Ascending aorta (tissue), 2 donors: Measurements from ENCODE around the gene LUZP2. TPM values are rescaled to one million over a fixed set of nuclear protein-coding genes. Genes with fewer than 3 reads are reported as not detected.

Experiments
- DNase-seq, 2 donors: peaks; one replicate each; pipeline ENCODE4 v3.0.0-alpha.2; 2019; ENCODE audit warnings: low spot score in 2 of 2
- H3K27ac ChIP-seq, 2 donors: fragments of 200-600 bp; sonication (generic); one replicate each; pipeline ENCODE4 v1.5.1; 2016 to 2017; ENCODE audit warnings: mild to moderate bottlenecking in 1 of 2
- H3K27me3 ChIP-seq: fragments of 200-600 bp; sonication (generic); one replicate; pipeline ENCODE4 v1.5.1; 2017
- H3K36me3 ChIP-seq, 2 donors: fragments of 200-600 bp; sonication (generic); one replicate each; pipeline ENCODE4 v1.5.1; 2016
- H3K4me1 ChIP-seq, 2 donors: fragments of 200-600 bp; sonication (generic); one replicate each; pipeline ENCODE4 v1.5.1; 2016 to 2017; ENCODE audit warnings: mild to moderate bottlenecking in 1 of 2
- H3K4me3 ChIP-seq, 2 donors: fragments of 200-600 bp; sonication (generic); one replicate each; pipeline ENCODE4 v1.5.1; 2016 to 2017; ENCODE audit warnings: mild to moderate bottlenecking in 1 of 2
- H3K9me3 ChIP-seq, 2 donors: fragments of 200-600 bp; sonication (generic); one replicate each; pipeline ENCODE4 v1.5.1; 2016
- CTCF ChIP-seq, 3 experiments: fragments of 200-600 bp in 2 of 3; fragments of 450-650 bp in 1 of 3; sonication (generic) in 2 of 3; IDR thresholded peaks; one replicate each; pipeline ENCODE4 v1.5.1; 2016 to 2019; ENCODE audit warnings: antibody characterized with exemption in 3 of 3, mild to moderate bottlenecking in 1 of 3, moderate library complexity in 1 of 3
- intact Hi-C: fragments of 100-400 bp; cut with DNase I; formaldehyde crosslinking; loops from one replicate; pipeline ENCODE4 v1.15.1; 2023
- total RNA-seq: library from RNA; depleted of rRNA; stranded (reverse); fragments of >200 nt; gene quantifications from one replicate; pipeline ENCODE4 v1.1.0, GENCODE V29; 2016

Gene LUZP2
- total RNA-seq, 1 donor from 2014 or later: 0.11 TPM

GRCh38 chr11:24759742-24760141 is 262.9 kb downstream of the LUZP2 start:
- no peaks in the 10 kb centered on the region for H3K27me3 ChIP-seq
- intact Hi-C loops: no loop called here
- no peak overlapping the region for H3K27ac ChIP-seq
- no peaks in the 10 kb centered on the region for H3K36me3 ChIP-seq
- DNase-seq: no peak
- no peak overlapping the region for H3K4me3 ChIP-seq
- H3K4me1 ChIP-seq: no peaks in the 10 kb centered on the region
- no peaks in the 10 kb centered on the region for H3K9me3 ChIP-seq
- no peak for TF ChIP-seq CTCF (IDR thresholded peaks at IDR 0.05)

- no peaks in the 10 kb centered on the region for H3K9me3 ChIP-seq
- H3K4me1 ChIP-seq: no peaks in the 10 kb centered on the region
- no peak overlapping the region for H3K4me3 ChIP-seq
- no peak for DNase-seq
- H3K27ac ChIP-seq: no peak overlapping the region
- no peak for TF ChIP-seq CTCF (IDR thresholded peaks at IDR 0.05)
- H3K36me3 ChIP-seq: no peaks in the 10 kb centered on the region
- intact Hi-C loops: no loop called here
- H3K27me3 ChIP-seq: no peaks in the 10 kb centered on the region
These were observed 263.8 kb downstream of the LUZP2 start for GRCh38 chr11:24760681-24761080.

- no peak for TF ChIP-seq CTCF (IDR thresholded peaks at IDR 0.05)
- DNase-seq: no peak
- Histone ChIP-seq H3K27ac (no peak overlapping the region), H3K27me3 (no peaks in the 10 kb centered on the region), H3K4me1 (no peaks in the 10 kb centered on the region), H3K4me3 (no peak overlapping the region), H3K9me3 (no peaks in the 10 kb centered on the region), H3K36me3 (no peaks in the 10 kb centered on the region)
- intact Hi-C loops: no loop called here
These were observed 265.2 kb downstream of the LUZP2 start for GRCh38 chr11:24762076-24762475.

- Histone ChIP-seq H3K4me1 (no peaks in the 10 kb centered on the region), H3K4me3 (no peak overlapping the region), H3K9me3 (no peaks in the 10 kb centered on the region), H3K27ac (no peak overlapping the region), H3K27me3 (no peaks in the 10 kb centered on the region), H3K36me3 (no peaks in the 10 kb centered on the region)
- no peak for TF ChIP-seq CTCF (IDR thresholded peaks at IDR 0.05)
- no peak for DNase-seq
- intact Hi-C loops: no loop called here
These were observed 270.6 kb downstream of the LUZP2 start for GRCh38 chr11:24767411-24767810.

- no peaks in the 10 kb centered on the region for H3K36me3 ChIP-seq
- intact Hi-C loops: no loop called here
- no peak overlapping the region for H3K4me3 ChIP-seq
- no peaks in the 10 kb centered on the region for H3K27me3 ChIP-seq
- H3K4me1 ChIP-seq: no peaks in the 10 kb centered on the region
- no peak for DNase-seq
- no peaks in the 10 kb centered on the region for H3K9me3 ChIP-seq
- no peak for TF ChIP-seq CTCF (IDR thresholded peaks at IDR 0.05)
- H3K27ac ChIP-seq: no peak overlapping the region
These were observed 276.5 kb downstream of the LUZP2 start for GRCh38 chr11:24773322-24773721.

GRCh38 chr11:24779791-24780190 is 282.9 kb downstream of the LUZP2 start:
- Histone ChIP-seq H3K9me3 (no peaks in the 10 kb centered on the region), H3K4me1 (no peaks in the 10 kb centered on the region), H3K36me3 (no peaks in the 10 kb centered on the region), H3K27me3 (no peaks in the 10 kb centered on the region), H3K27ac (no peak overlapping the region), H3K4me3 (no peak overlapping the region)
- intact Hi-C loops: no loop called here
- DNase-seq: no peak
- TF ChIP-seq CTCF (IDR thresholded peaks at IDR 0.05): no peak
